Uterus (tissue), 4 donors: Measurements from ENCODE around the gene CARNS1. TPM values are rescaled to one million over a fixed set of nuclear protein-coding genes. Genes with fewer than 3 reads are reported as not detected.

ENCODE experiments used
- DNase-seq, 2 donors: peaks; one replicate each; pipeline ENCODE4 v3.0.0-alpha.2; 2019 to 2020
- H3K27ac ChIP-seq, 2 donors: fragments of 200-600 bp; sonication (generic); 1 replicate in 1 of 2; 2 replicates in 1 of 2; pipeline ENCODE4 v1.5.1; 2016 to 2018
- H3K27me3 ChIP-seq, 2 donors: fragments of 200-600 bp; sonication (generic); one replicate each; pipeline ENCODE4 v1.5.1; 2018 to 2019; ENCODE audit warnings: control low read depth in 1 of 2
- H3K36me3 ChIP-seq, 2 donors: fragments of 200-600 bp; sonication (generic); one replicate each; pipeline ENCODE4 v1.5.1; 2019; ENCODE audit warnings: control low read depth in 1 of 2
- H3K4me1 ChIP-seq, 2 donors: fragments of 200-600 bp; sonication (generic); one replicate each; pipeline ENCODE4 v1.5.1; 2018 to 2019; ENCODE audit warnings: control low read depth in 1 of 2
- H3K4me3 ChIP-seq, 2 donors: fragments of 200-600 bp; sonication (generic); 1 replicate in 1 of 2; 2 replicates in 1 of 2; pipeline ENCODE4 v1.5.1; 2018 to 2019; ENCODE audit warnings: mild to moderate bottlenecking in 1 of 2
- H3K9me3 ChIP-seq, 2 donors: fragments of 200-600 bp; sonication (generic); one replicate each; pipeline ENCODE4 v1.5.1; 2019; ENCODE audit warnings: control low read depth in 1 of 2
- CTCF ChIP-seq, 4 experiments: fragments of 200-600 bp in 2 of 4; fragments of 450-650 bp in 2 of 4; sonication (generic) in 2 of 4; IDR thresholded peaks; one replicate each; pipeline ENCODE4 v1.5.1; 2016 to 2019; ENCODE audit warnings: antibody characterized with exemption in 4 of 4, mild to moderate bottlenecking in 2 of 4, moderate library complexity in 1 of 4
- POLR2A ChIP-seq, 2 donors: fragments of 450-650 bp; IDR thresholded peaks; one replicate each; pipeline ENCODE4 v1.6.1; 2016; ENCODE audit warnings: antibody characterized with exemption in 2 of 2, mild to moderate bottlenecking in 1 of 2, moderate library complexity in 1 of 2
- intact Hi-C: fragments of 100-400 bp; cut with DNase I; formaldehyde crosslinking; loops from one replicate; pipeline ENCODE4 v1.15.1; 2023; ENCODE audit warnings: low total_unique reads
- total RNA-seq, 4 donors: library from RNA; depleted of rRNA in 3 of 4; stranded (reverse); fragments of >200 nt in 3 of 4; gene quantifications; one replicate each; pipeline versions ENCODE4 v1.1.0 to v1.2.4, GENCODE V29; 2014 to 2023
- donor health status: DM: yes; HTN: yes; CAD: no.

Gene CARNS1
- total RNA-seq, 4 donors from 2014 or later, result 0.76 to 3.3 TPM; not detected in 2

DNA sequence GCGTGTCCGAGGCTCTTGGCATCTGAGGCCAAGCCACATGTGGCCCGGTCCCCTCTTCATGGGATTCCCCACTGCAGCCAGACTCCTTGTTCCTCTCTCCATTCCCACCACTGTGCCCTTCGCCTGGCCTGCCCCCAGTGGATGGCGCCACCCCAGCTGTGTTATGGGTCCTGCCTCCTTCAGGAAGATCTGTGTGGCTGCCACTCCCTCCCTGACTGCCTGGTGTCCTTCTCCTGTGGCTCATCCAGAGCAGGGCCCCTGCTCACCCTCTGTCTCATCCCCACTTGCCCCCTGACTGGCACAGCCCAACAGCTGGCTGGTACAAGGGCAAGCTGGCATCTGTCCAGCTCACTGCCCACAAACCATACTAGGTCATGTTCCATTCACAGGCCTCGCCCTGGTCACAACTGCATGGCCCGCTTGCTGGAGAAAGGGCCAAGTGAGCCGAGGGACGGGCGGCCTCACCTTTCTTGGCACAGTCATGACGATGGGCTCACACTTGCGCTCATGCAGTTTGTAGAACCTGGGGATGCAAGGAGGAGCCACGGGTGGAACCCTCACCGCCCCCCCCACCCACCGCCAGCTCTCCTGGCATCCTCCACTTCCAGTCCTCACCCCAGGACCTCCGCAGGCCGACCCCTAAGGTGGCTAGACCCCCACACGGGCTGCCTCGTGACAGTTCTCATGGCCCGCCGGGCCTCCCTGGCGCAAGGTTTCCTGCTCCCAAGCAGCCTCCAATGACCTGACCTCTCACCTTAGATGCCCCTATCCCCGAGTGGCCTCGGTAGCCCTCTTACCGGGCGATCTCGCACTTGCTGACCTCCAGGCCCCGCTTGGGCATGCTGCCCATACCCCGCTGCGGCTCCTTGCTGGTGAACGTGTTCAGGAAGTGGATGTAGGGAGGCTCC lies 24.1 kb downstream of the CARNS1 start:
- intact Hi-C loops, result no loop called here
- peak in 1 of 2 donors; percentile 62 for DNase-seq
- Histone ChIP-seq H3K27me3 (no peaks in the 10 kb centered on the region), H3K4me1 (peaks cover 0 to 4% of the 10 kb centered on the region in 2 donors), H3K4me3 (no peak overlapping the region), H3K27ac (peak overlapping the region in 1 of 2 donors; percentile 40), H3K9me3 (no peaks in the 10 kb centered on the region), H3K36me3 (no peaks in the 10 kb centered on the region)
- TF ChIP-seq POLR2A (IDR thresholded peaks at IDR 0.05) (no peak), CTCF (IDR thresholded peaks at IDR 0.05) (no peak)

DNA sequence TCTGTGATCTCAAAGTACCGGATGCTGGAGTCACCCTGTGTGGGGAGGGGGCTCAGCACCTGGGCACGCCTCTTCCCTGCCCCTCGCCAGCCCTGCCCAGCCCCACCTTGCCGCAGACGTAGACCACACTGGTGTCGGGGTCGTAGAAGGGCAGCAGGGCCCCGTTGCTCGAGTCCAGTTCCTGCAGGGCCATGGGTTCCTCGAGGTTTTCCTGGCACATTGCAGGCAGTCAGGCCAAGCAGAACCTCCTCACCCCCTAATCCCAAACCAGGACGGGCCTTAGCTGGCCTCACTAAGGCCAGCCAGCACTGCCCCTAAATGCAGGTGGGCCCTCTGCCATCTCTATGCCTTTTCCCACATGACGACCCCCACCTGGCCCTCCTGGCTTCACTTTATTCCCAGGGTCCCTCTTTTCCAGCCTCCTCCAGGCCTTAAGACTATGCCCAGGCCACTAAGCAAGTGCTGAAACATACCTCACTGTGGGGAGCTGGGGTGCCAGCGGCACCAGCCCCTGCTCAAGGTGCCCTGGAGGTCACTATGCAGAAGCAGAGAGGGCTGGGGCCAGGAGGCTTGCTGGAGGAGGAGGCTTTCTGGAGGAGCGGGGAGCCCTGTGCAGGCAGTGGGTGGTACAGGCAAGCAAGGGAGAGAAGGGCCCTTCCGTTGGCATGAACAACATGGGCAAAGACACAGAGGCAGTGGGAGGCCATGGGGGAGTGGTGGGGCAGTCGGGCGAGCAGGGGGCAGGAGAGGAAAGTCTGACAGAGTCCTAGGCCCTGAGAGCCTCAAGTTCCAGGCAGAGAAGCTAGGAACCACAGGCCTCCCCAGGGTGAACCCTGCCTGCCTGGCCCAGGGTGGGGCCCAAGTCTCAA lies 25.0 kb downstream of the CARNS1 start:
- Histone ChIP-seq H3K4me1 (peaks cover 0 to 4% of the 10 kb centered on the region in 2 donors), H3K27ac (peak overlapping the region in 1 of 2 donors; percentile 40), H3K4me3 (no peak overlapping the region), H3K9me3 (no peaks in the 10 kb centered on the region), H3K27me3 (no peaks in the 10 kb centered on the region), H3K36me3 (no peaks in the 10 kb centered on the region)
- no peak for DNase-seq
- intact Hi-C loops, result no loop called here
- no peak for TF ChIP-seq POLR2A (IDR thresholded peaks at IDR 0.05)
- TF ChIP-seq CTCF (IDR thresholded peaks at IDR 0.05), result no peak

DNA sequence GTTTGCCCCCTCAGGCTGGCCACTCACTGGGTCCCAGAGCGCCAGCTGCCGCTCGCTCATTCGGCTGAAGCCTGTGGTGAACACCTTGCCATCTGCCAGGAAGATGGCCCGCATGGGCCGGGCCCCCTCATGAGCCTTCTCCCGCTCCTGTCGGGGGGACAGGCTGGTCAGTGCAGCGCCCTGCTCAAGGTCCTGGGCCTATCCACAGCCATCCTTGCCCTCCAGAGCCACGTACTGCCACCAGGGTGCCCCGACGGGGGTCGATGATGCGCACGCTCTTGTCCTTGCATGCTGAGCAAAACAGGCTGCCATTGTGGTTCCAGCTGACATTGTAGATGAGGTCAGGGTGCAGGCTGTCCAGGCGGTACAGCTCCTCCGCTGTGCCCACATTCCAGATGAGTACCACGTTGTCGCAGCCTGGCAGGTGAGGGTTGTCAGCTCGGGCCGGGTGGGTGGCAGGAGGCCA lies 25.7 kb downstream of the CARNS1 start:
- intact Hi-C loops, result no loop called here
- Histone ChIP-seq H3K4me3 (no peak overlapping the region), H3K36me3 (no peaks in the 10 kb centered on the region)

GRCh38 chr11:67441731-67442351 lies 26.4 kb downstream of the CARNS1 start:
- intact Hi-C loops, result no loop called here
- Histone ChIP-seq H3K27me3 (no peaks in the 10 kb centered on the region), H3K27ac (no peak overlapping the region), H3K36me3 (no peaks in the 10 kb centered on the region), H3K9me3 (no peaks in the 10 kb centered on the region), H3K4me1 (no peaks in the 10 kb centered on the region), H3K4me3 (no peak overlapping the region)
- no peak for DNase-seq
- no peak for TF ChIP-seq CTCF (IDR thresholded peaks at IDR 0.05)

More for the DNA sequence above, 25.7 kb downstream of the CARNS1 start:
- Histone ChIP-seq H3K9me3 (no peaks in the 10 kb centered on the region), H3K4me1 (peaks cover 0 to 3% of the 10 kb centered on the region in 2 donors), H3K27me3 (no peaks in the 10 kb centered on the region), H3K27ac (no peak overlapping the region)
- TF ChIP-seq POLR2A (IDR thresholded peaks at IDR 0.05), result no peak
- TF ChIP-seq CTCF (IDR thresholded peaks at IDR 0.05), result no peak
- no peak for DNase-seq
